Mesenchymal stem cell (in vitro differentiated cells and primary cell): ENCODE data around the gene CNTF.

Experiments used
- DNase-seq: peaks from one replicate; pipeline ENCODE4 v3.0.0-alpha.2; 2013
- H2AFZ ChIP-seq: one replicate; pipeline ENCODE4 v1.6.1; 2013; ENCODE audit warnings: low read depth, mild to moderate bottlenecking, control low read depth, inconsistent platforms, low read length, moderate library complexity
- H2AK5ac ChIP-seq: 2 replicates; pipeline ENCODE4 v1.6.1; 2013; ENCODE audit warnings: low read length, moderate library complexity, mild to moderate bottlenecking, inconsistent platforms; ENCODE audit not compliant: severe bottlenecking
- H2BK120ac ChIP-seq: one replicate; pipeline ENCODE4 v1.6.1; 2013; ENCODE audit warnings: low read depth, mild to moderate bottlenecking, inconsistent platforms, low read length, moderate library complexity
- H2BK12ac ChIP-seq, 2 experiments: one replicate each; pipeline ENCODE4 v1.6.1; 2013; ENCODE audit warnings: inconsistent platforms in 2 of 2, low read length in 2 of 2, mild to moderate bottlenecking in 2 of 2, moderate library complexity in 2 of 2, control low read depth in 1 of 2
- H2BK15ac ChIP-seq: one replicate; pipeline ENCODE4 v1.6.1; 2013; ENCODE audit warnings: mild to moderate bottlenecking, low read depth, inconsistent platforms; ENCODE audit not compliant: poor library complexity, severe bottlenecking
- H2BK5ac ChIP-seq: 2 replicates; pipeline ENCODE4 v1.6.1; 2013; ENCODE audit warnings: low read depth, mild to moderate bottlenecking, low read length, control low read depth, inconsistent platforms; ENCODE audit not compliant: poor library complexity, severe bottlenecking
- H3K14ac ChIP-seq, 2 experiments: one replicate each; pipeline ENCODE4 v1.6.1; 2013; ENCODE audit warnings: inconsistent platforms in 2 of 2, low read length in 2 of 2, control low read depth in 1 of 2, mild to moderate bottlenecking in 1 of 2, moderate library complexity in 1 of 2
- H3K18ac ChIP-seq, 2 experiments: one replicate each; pipeline ENCODE4 v1.6.1; 2013; ENCODE audit warnings: inconsistent platforms in 2 of 2, low read length in 2 of 2, control low read depth in 1 of 2, low read depth in 1 of 2, mild to moderate bottlenecking in 1 of 2
- H3K23ac ChIP-seq, 2 experiments: one replicate each; pipeline ENCODE4 v1.6.1; 2013; ENCODE audit warnings: inconsistent platforms in 2 of 2, low read length in 2 of 2, mild to moderate bottlenecking in 2 of 2, moderate library complexity in 2 of 2, control low read depth in 1 of 2
- H3K27ac ChIP-seq: 2 replicates; pipeline ENCODE4 v1.5.1; 2013; ENCODE audit warnings: mild to moderate bottlenecking, moderate library complexity, low read length, control low read depth, inconsistent platforms; ENCODE audit not compliant: poor library complexity, severe bottlenecking
- H3K27me3 ChIP-seq, 2 experiments: 2 replicates each; pipeline versions ENCODE4 v1.6.1 to v1.7.0; 2013; ENCODE audit warnings: low read length in 2 of 2, mild to moderate bottlenecking in 2 of 2, moderate library complexity in 2 of 2, control low read depth in 1 of 2, inconsistent platforms in 1 of 2; ENCODE audit not compliant: control insufficient read depth in 1 of 2, insufficient read depth in 1 of 2
- H3K36me3 ChIP-seq, 2 experiments: 2 replicates each; pipeline versions ENCODE4 v1.6.1 to v1.7.0; 2013; ENCODE audit warnings: low read length in 2 of 2, control low read depth in 1 of 2, inconsistent platforms in 1 of 2, low read depth in 1 of 2, mild to moderate bottlenecking in 1 of 2; ENCODE audit not compliant: insufficient read depth in 2 of 2, control insufficient read depth in 1 of 2
- H3K4ac ChIP-seq, 2 experiments: one replicate each; pipeline ENCODE4 v1.6.1; 2013; ENCODE audit warnings: inconsistent platforms in 2 of 2, low read length in 2 of 2, mild to moderate bottlenecking in 2 of 2, moderate library complexity in 2 of 2, control low read depth in 1 of 2, low read depth in 1 of 2
- H3K4me1 ChIP-seq: 2 replicates; pipeline ENCODE4 v1.6.1; 2013; ENCODE audit warnings: low read depth, low read length, control low read depth; ENCODE audit not compliant: control insufficient read depth, insufficient read depth
- H3K4me2 ChIP-seq: 2 replicates; pipeline ENCODE4 v1.6.1; 2013; ENCODE audit warnings: low read length, mild to moderate bottlenecking, inconsistent platforms; ENCODE audit not compliant: poor library complexity, severe bottlenecking
- H3K4me3 ChIP-seq, 2 experiments: 2 replicates each; pipeline versions ENCODE4 v1.5.1 to v1.7.0; 2013; ENCODE audit warnings: low read length in 2 of 2, mild to moderate bottlenecking in 2 of 2, control low read depth in 1 of 2, low read depth in 1 of 2; ENCODE audit not compliant: insufficient read depth in 1 of 2
- H3K79me1 ChIP-seq: replicated peaks from 2 replicates; pipeline ENCODE4 v1.6.1; 2013; ENCODE audit warnings: mild to moderate bottlenecking, control low read depth, low read length, inconsistent platforms; ENCODE audit not compliant: poor library complexity, severe bottlenecking
- H3K9ac ChIP-seq: 2 replicates; pipeline ENCODE4 v1.7.0; 2013; ENCODE audit warnings: mild to moderate bottlenecking, low read length, moderate library complexity
- H3K9me3 ChIP-seq: 2 replicates; pipeline ENCODE4 v1.7.0; 2013; ENCODE audit warnings: mild to moderate bottlenecking, low read length; ENCODE audit not compliant: control insufficient read depth
- H4K8ac ChIP-seq: one replicate; pipeline ENCODE4 v1.6.1; 2013; ENCODE audit warnings: inconsistent platforms, mild to moderate bottlenecking, low read length, moderate library complexity
- H4K91ac ChIP-seq: one replicate; pipeline ENCODE4 v1.6.1; 2013; ENCODE audit warnings: mild to moderate bottlenecking, low read length, inconsistent platforms
- WGBS: methylation state at CpG from one replicate; pipeline ENCODE4 v1.1.7; 2013; ENCODE audit warnings: mixed read lengths; 5-methylcytosine and 5-hydroxymethylcytosine counted together

CNTF gene

GRCh38 chr11:58575377-58576020 is 47.0 kb upstream of the CNTF start, which contains the start of gene LPXN:
TSS of gene LPXN (minus strand) at chr11:58575856. CDS start at chr11:58575772, 84 bp downstream.
- Histone ChIP-seq H3K4me3 (peak within 1 kb of the TSS in 1 of 2 experiments; percentile 85), H2BK120ac (no peak within 1 kb of the TSS), H2BK12ac (peak within 1 kb of the TSS; percentile 10 to 87), H3K27me3 (no peaks in the 10 kb centered on the region), H2BK15ac (no peak within 1 kb of the TSS), H4K8ac (peak within 1 kb of the TSS; percentile 61), H3K4me2 (peak within 1 kb of the TSS; percentile 83), H2AK5ac (peak within 1 kb of the TSS; percentile 83), H4K91ac (no peak within 1 kb of the TSS), H3K9me3 (peaks cover 5% of the 10 kb centered on the region), H3K14ac (no peak within 1 kb of the TSS), H2BK5ac (peak within 1 kb of the TSS; percentile 3), H3K9ac (peak within 1 kb of the TSS; percentile 99), H3K36me3 (peaks cover 0 to 6% of the 10 kb centered on the region in 2 experiments), H3K4ac (peak within 1 kb of the TSS in 1 of 2 experiments; percentile 54), H3K4me1 (peaks cover 7% of the 10 kb centered on the region), H3K23ac (no peak within 1 kb of the TSS), H3K27ac (peak within 1 kb of the TSS; percentile 79), H3K18ac (peak within 1 kb of the TSS in 1 of 2 experiments; percentile 4), H3K79me1 (peaks cover 7% of the 10 kb centered on the region), H2AFZ (no peak within 1 kb of the TSS)
- 94% methylated on average over 6 of the region's 6 CpGs for WGBS
- DNase-seq = peak; percentile 18

GRCh38 chr11:58576887-58577471 is 45.5 kb upstream of the CNTF start:
- Histone ChIP-seq H3K4me3 (peak overlapping the region in 1 of 2 experiments; percentile 85), H3K4me2 (peak overlapping the region; percentile 83), H3K14ac (no peak overlapping the region), H3K79me1 (peaks cover 2% of the 10 kb centered on the region), H3K36me3 (peaks cover 0 to 4% of the 10 kb centered on the region in 2 experiments), H3K4me1 (peaks cover 10% of the 10 kb centered on the region), H2BK5ac (no peak overlapping the region), H3K18ac (peak overlapping the region; percentile 4 to 34), H2BK15ac (peak overlapping the region; percentile 66), H4K91ac (no peak overlapping the region), H2BK120ac (no peak overlapping the region), H3K23ac (no peak overlapping the region), H3K4ac (peak overlapping the region in 1 of 2 experiments; percentile 54), H4K8ac (peak overlapping the region; percentile 60), H2BK12ac (peak overlapping the region in 1 of 2 experiments; percentile 87), H3K9ac (peak overlapping the region; percentile 99), H2AK5ac (peak overlapping the region; percentile 83), H2AFZ (no peak overlapping the region), H3K27me3 (no peaks in the 10 kb centered on the region), H3K9me3 (no peaks in the 10 kb centered on the region), H3K27ac (peak overlapping the region; percentile 100)
- WGBS = 33% methylated on average over 3 of the region's 4 CpGs
- peak; percentile 79 for DNase-seq

GRCh38 chr11:58577555-58578135 is 44.8 kb upstream of the CNTF start:
- H3K36me3 ChIP-seq = peaks cover 0 to 6% of the 10 kb centered on the region in 2 experiments
- H2AFZ ChIP-seq = no peak overlapping the region
- H3K18ac ChIP-seq = peak overlapping the region; percentile 93 to 95
- H3K27me3 ChIP-seq = no peaks in the 10 kb centered on the region
- peak overlapping the region; percentile 64 for H3K4me2 ChIP-seq
- peak overlapping the region; percentile 3 to 86 for H2BK12ac ChIP-seq
- H3K9ac ChIP-seq = peak overlapping the region; percentile 99
- H3K27ac ChIP-seq = peak overlapping the region; percentile 100
- peak overlapping the region; percentile 88 for H2BK5ac ChIP-seq
- peak overlapping the region; percentile 91 for H4K91ac ChIP-seq
- peak overlapping the region; percentile 96 for H4K8ac ChIP-seq
- peaks cover 10% of the 10 kb centered on the region for H3K4me1 ChIP-seq
- peak overlapping the region; percentile 78 for H2BK15ac ChIP-seq
- H2BK120ac ChIP-seq = peak overlapping the region; percentile 67
- peak overlapping the region; percentile 66 to 85 for H3K4me3 ChIP-seq
- WGBS = under 1% methylated on average over 21 of the region's 21 CpGs
- H2AK5ac ChIP-seq = peak overlapping the region; percentile 61
- no peaks in the 10 kb centered on the region for H3K9me3 ChIP-seq
- DNase-seq = peak; percentile 99
- peak overlapping the region; percentile 70 to 96 for H3K4ac ChIP-seq
- peak overlapping the region in 1 of 2 experiments; percentile 90 for H3K23ac ChIP-seq
- no peak overlapping the region for H3K14ac ChIP-seq
- H3K79me1 ChIP-seq = peaks cover 2% of the 10 kb centered on the region
